GM19372 (cell line): ENCODE data around the gene FAM72C.
"Not testable (repeated sequence)": the region's sequence is repeated elsewhere in the genome, so short reads cannot be mapped to it uniquely, and the experiment has no call there.

Experiments used
- ATAC-seq: cut with Tn5 transposase; IDR thresholded peaks from one replicate; pipeline ENCODE4 v1.9.1; 2021; ENCODE audit warnings: mild to moderate bottlenecking, low read depth, moderate library complexity; ENCODE audit not compliant: unreplicated experiment

The FAM72C gene

DNA sequence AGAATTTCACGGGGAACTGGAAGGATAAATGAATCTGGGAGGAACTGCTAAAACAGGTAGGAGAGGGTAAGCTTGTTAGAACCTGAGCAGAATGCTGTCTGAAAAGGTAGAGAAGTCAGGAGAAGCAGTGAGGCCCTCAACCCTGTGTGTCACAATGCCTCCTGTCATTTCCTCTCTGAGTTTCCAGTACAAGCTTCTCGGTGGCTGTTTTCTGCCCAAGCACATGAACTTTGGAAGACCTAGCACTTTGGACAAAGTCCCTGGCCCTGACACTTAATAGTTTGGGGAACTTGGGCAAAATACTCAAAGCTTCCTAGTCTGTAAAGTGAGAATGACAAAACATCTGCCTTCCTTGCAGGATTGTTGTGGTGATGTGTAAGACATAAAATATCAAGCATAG, 52.7 kb downstream of the FAM72C start:
- not testable (repeated sequence) for ATAC-seq

DNA sequence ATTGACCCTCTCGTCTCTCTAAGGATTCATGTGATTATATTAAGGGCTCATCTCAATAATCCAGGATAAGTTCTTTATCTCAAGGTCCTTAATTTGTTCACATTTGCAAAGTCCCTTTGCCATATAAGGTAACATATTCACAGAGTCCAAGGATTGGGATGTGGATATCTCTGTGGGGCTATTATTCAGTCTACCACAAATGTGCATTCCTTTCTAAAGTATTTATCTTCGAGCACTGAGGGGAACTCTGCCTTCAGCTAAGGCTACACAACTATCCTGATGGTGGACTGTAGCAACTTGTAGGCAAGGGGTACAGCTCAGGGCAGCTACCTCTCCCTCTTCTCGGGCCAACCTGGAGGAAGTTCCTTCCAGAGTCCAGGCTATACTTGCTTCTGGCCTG, 53.2 kb downstream of the FAM72C start:
- not testable (repeated sequence) for ATAC-seq

DNA sequence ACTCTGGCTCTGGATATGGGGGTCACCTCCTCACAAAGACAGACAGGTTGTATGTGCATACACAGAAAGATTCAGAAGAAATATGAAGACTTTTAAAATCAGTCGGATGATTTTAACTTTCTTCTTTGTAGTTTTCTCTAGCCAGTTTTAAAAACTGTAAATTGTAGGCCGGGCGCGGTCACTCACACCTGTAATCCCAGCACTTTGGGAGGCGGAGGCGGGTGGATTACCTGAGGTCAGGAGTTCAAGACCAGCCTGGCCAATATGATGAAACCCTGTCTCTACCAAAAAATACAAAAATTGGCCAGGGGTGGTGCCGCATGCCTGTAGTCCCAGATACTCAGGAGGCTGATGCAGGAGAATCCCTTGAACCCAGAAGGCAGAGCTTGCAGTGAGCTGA, 58.1 kb downstream of the FAM72C start:
- ATAC-seq = not testable (repeated sequence)
